Astrocyte of the spinal cord (primary cell): ENCODE data around the gene MAPKAP1.
"Not testable (repeated sequence)": the region's sequence is repeated elsewhere in the genome, so short reads cannot be mapped to it uniquely, and the experiment has no call there.

Experiments used
- DNase-seq: peaks from one replicate; pipeline ENCODE4 v3.0.0; 2011; ENCODE audit warnings: low read depth, low spot score
- H3K4me3 ChIP-seq: 2 replicates; pipeline ENCODE4 v1.5.1; 2011; ENCODE audit warnings: low read depth, mild to moderate bottlenecking, low read length, moderate library complexity
- CTCF ChIP-seq: IDR thresholded peaks from 2 replicates; pipeline ENCODE4 v1.5.1; 2012; ENCODE audit warnings: low read depth, mild to moderate bottlenecking, low read length, inconsistent platforms
- in situ Hi-C: cut with HindIII; loops from 2 replicates; pipeline ENCODE4 v1.10.0; 2017; ENCODE audit warnings: low sequenced_read_pairs

Gene MAPKAP1

GRCh38 chr9:125703662-125704061 lies 3.3 kb downstream of the MAPKAP1 start:
- in situ Hi-C loops = no loop called here
- no peak for DNase-seq
- no peak for TF ChIP-seq CTCF
- no peak overlapping the region for H3K4me3 ChIP-seq

DNA sequence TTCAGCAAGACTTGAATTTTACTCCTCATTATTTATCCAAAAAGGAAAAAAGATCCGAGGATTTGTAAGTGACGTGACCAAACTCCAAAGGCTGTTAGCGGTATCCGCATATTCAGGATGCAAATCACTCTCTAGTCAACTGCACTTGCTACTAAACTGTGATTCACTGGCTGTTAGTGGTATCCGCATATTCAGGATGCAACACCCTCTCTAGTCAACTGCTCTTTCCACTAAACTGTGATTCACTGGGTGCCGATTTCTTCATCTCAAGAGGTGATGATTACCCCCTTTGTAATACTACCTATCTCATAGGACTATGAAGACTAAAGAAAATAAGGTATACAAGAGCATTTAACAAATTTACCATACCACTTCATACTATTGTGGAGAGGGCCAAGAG lies 5.7 kb downstream of the MAPKAP1 start:
- no peak for TF ChIP-seq CTCF
- no peak overlapping the region for H3K4me3 ChIP-seq
- in situ Hi-C loops = no loop called here
- DNase-seq = peak; percentile 68

- TF ChIP-seq CTCF = no peak
- in situ Hi-C loops = no loop called here
- DNase-seq = peak; percentile 31
- no peak overlapping the region for H3K4me3 ChIP-seq
Measured at GRCh38 chr9:125700791-125701190, 6.2 kb downstream of the MAPKAP1 start.

- no peak for DNase-seq
- TF ChIP-seq CTCF = no peak
- in situ Hi-C loops = no loop called here
- H3K4me3 ChIP-seq = no peak overlapping the region
Measured at GRCh38 chr9:125699870-125700269, 7.1 kb downstream of the MAPKAP1 start.

DNA sequence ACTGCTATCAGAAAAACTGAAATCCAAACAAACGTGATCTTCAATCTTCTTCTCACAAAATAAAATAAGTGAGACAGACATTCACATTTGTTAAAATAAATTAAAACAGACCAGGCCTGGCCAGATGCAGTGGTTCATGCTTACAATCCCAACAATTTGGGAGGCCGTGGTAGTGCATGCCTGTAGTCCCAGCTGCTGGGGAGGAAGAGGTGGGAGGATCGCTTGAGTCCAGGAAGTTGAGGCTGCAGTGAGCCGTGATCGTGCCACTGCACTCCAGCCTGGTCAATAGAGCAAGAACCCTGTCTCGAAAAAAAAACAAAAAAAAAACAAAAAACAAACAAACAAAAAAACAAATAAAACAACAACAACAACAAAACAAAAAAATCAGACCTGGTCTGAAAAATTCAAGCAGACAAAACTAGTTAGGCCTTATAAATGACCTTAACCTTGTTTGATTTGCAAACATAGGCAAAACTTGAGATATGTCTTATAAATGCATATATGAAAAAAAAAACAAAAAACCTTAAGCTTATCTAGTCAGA lies 10.8 kb downstream of the MAPKAP1 start:
- TF ChIP-seq CTCF = no peak
- no peak for DNase-seq
- no peak overlapping the region for H3K4me3 ChIP-seq
- in situ Hi-C loops = no loop called here

DNA sequence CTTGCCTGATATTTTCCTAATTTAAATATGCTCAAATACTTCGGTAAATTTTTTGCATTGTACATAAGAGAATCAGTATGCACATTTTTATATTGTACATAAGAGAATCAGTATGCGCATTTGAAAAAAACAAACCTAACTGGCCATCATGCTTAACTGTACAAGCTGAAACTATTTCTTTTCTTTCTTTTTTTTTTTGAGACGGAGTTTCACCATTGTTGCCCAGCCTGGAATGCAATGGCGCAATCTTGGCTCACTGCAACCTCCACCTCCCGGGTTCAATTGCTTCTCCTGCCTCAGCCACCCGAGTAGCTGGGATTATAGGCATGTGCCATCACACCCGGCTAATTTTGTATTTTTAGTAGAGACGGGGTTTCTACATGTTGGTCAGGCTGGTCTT lies 11.5 kb downstream of the MAPKAP1 start:
- DNase-seq, H3K4me3 ChIP-seq, in situ Hi-C loops: not testable (repeated sequence)

DNA sequence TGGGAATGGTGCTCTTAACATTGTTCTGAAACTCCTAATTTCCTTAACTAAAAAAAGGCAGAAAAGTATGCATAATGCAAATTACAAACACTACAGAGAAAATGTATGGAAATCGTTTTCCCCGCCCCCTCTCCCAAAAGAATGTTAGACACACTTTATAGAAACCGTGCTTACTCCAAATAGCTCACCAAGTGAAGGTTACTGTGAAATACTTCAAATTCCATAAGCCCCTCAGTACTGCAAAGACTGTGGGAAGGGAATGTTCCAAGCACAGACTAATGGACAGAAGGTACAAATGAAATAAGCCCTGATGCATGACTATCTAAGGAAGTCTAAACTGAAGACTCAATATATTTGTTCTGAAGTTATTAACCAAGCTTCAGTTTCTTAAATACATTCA lies 12.5 kb downstream of the MAPKAP1 start:
- in situ Hi-C loops = no loop called here
- no peak for TF ChIP-seq CTCF
- no peak overlapping the region for H3K4me3 ChIP-seq
- DNase-seq = peak; percentile 59

DNA sequence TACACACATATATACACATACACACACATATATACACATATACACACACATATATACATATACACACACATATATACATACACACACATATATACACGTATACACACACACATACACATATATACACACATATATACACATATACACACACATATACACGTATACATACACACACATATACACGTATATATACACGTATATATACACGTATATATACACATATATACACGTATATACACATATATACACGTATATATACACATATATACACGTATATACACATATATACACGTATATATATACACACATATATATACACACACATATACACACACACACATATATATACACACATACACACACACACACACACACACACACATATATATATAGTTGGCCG lies 13.5 kb downstream of the MAPKAP1 start:
- in situ Hi-C loops, DNase-seq, H3K4me3 ChIP-seq: not testable (repeated sequence)
